ENCODE measurements around the gene ENPP7. TPM values are rescaled to one million over a fixed set of nuclear protein-coding genes. Genes with fewer than 3 reads are reported as not detected.

The ENPP7 gene
- total RNA-seq, 6 donors from 2014 or later, result 0.27 TPM; not detected in 5

DNA sequence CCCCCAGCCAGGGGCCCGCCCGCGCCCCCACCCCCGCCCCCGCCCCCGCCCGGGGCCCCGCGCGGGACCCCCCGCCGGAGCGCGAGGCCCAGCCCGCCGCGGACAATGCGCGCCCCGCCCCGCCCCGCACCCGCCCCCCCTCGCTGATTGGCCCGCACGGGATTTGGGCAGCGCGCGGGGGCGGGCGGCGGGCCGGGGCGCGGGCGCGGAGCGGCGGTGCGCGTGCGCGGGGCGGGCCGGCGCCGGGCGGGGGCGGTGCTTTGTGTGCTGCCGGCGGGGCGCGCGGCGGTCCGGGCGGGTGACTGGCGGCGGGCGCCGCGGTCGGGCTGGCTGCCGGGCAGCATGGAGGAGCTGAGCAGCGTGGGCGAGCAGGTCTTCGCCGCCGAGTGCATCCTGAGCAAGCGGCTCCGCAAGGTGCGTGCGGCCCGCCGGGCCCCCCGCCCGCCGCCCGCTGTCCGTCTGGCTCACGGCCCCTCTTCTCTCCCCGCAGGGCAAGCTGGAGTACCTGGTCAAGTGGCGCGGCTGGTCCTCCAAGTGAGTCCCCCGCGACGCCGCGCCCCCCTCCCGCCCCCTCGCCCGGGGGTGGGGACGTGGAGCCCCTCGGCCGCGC lies 47.3 kb downstream of the ENPP7 start, which contains the start of gene CBX2:
TSS of gene CBX2 (plus strand) at position 255 of the 610 bp plus-strand sequence. CDS start at position 343, 88 bp downstream.
- Histone ChIP-seq H3K27ac (peak within 1 kb of the TSS; percentile 50 to 81 (median 72)), H3K36me3 (no peaks in the 10 kb centered on the region), H3K4me1 (peaks cover 16 to 37% (median 19%) of the 10 kb centered on the region in 4 donors), H3K9me3 (no peaks in the 10 kb centered on the region), H3K4me3 (peak within 1 kb of the TSS; percentile 77 to 90 (median 82)), H3K27me3 (peaks cover 0 to 13% (median 5%) of the 10 kb centered on the region in 4 donors)
- WGBS, 2 donors, result no CpG with 5 or more reads among the region's 96 CpGs
- DNase-seq (peak; percentile 72 to 98), ATAC-seq (ENCODE audit: low FRiP score in 2 of 2) (peak; percentile 70 to 86)
- TF ChIP-seq POLR2AphosphoS5 (IDR thresholded peaks at IDR 0.05), result no peak
- no peak for TF ChIP-seq POLR2A (IDR thresholded peaks at IDR 0.05)
- no peak for TF ChIP-seq CTCF (IDR thresholded peaks at IDR 0.05)
- TF ChIP-seq EP300 (IDR thresholded peaks at IDR 0.05), result no peak

DNA sequence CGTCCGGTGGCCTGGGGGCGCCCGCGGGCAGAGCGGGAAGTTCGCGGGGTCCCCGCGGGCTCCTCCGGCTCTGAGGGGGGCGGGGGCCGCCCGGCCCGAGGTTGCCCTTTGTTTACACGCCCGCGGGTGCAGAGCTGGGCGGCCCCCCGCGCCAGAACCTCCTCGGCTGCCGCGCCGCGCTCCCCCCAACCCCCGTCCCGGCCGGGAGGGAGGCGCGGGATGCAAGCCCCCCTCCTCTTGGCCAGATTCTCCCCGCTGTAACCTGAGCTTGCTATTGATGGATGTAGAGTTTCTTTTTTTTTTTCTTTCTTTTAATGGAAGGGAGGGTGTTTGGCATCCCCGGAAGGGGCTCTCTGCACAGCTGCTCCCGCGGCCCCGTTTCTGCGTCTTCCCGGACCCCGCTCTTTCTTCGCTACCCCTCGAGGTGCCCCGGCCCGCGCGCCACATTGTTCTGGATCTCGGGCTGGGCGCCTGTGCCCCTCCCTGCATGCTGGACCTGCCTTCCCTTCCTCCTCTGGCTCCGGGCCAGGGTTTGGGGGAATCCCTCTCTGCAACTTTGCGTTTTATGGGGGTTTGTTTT lies 47.9 kb downstream of the ENPP7 start:
- 0 to 4% methylated on average over 14 to 21 of the region's 49 CpGs for WGBS, 2 donors
- H3K4me1 ChIP-seq, result peaks cover 16 to 37% (median 19%) of the 10 kb centered on the region in 4 donors
- peak overlapping the region in 1 of 4 donors; percentile 73 for H3K27ac ChIP-seq
- H3K4me3 ChIP-seq, result peak overlapping the region; percentile 77 to 90 (median 82)
- DNase-seq (peak in 1 of 2 donors; percentile 70), ATAC-seq (ENCODE audit: low FRiP score in 2 of 2) (no peak)
- TF ChIP-seq POLR2A (IDR thresholded peaks at IDR 0.05), result no peak
- no peak for TF ChIP-seq CTCF (IDR thresholded peaks at IDR 0.05)
- no peak for TF ChIP-seq POLR2AphosphoS5 (IDR thresholded peaks at IDR 0.05)
- TF ChIP-seq EP300 (IDR thresholded peaks at IDR 0.05), result no peak
- peaks cover 0 to 13% (median 5%) of the 10 kb centered on the region in 4 donors for H3K27me3 ChIP-seq
- H3K36me3 ChIP-seq, result no peaks in the 10 kb centered on the region
- no peaks in the 10 kb centered on the region for H3K9me3 ChIP-seq

DNA sequence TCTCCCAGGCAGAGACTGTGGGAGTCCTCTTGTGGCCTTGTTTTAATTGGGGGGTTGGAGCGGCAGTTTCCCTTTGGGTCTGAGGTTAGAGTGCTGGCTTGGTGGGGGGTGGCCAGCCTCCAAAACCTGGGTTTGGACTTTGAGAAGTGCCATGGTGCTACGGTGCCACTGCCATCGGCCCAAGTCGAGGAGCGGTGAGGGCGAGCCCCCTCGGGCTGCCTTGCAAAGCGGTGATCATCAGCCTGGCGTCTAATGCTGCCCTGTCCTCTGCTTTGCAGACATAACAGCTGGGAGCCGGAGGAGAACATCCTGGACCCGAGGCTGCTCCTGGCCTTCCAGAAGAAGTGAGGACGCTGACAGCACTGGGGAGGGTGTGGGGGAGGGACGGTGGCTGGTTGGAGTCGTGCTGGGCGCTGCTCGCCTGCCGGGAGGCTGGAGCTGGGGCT lies 48.4 kb downstream of the ENPP7 start:
- Histone ChIP-seq H3K4me1 (peaks cover 16 to 37% (median 19%) of the 10 kb centered on the region in 4 donors), H3K4me3 (peak overlapping the region in 3 of 4 donors; percentile 77 to 90 (median 84)), H3K27me3 (peaks cover 0 to 13% (median 5%) of the 10 kb centered on the region in 4 donors), H3K9me3 (no peaks in the 10 kb centered on the region), H3K36me3 (peaks cover 0 to under 1% (median 0%) of the 10 kb centered on the region in 4 donors), H3K27ac (peak overlapping the region in 1 of 4 donors; percentile 73)
- WGBS, 2 donors, result 41 to 48% methylated on average over 4 to 17 of the region's 17 CpGs
- no peak for ATAC-seq (ENCODE audit: low FRiP score in 2 of 2)
- TF ChIP-seq POLR2A (IDR thresholded peaks at IDR 0.05) (no peak), EP300 (IDR thresholded peaks at IDR 0.05) (no peak), POLR2AphosphoS5 (IDR thresholded peaks at IDR 0.05) (no peak), CTCF (IDR thresholded peaks at IDR 0.05) (no peak)
- DNase-seq, result peak in 1 of 2 donors; percentile 66

GRCh38 chr17:79779661-79780365 lies 49.1 kb downstream of the ENPP7 start:
- no peaks in the 10 kb centered on the region for H3K9me3 ChIP-seq
- H3K36me3 ChIP-seq, result peaks cover 0 to 5% (median 1%) of the 10 kb centered on the region in 4 donors
- no peak overlapping the region for H3K27ac ChIP-seq
- WGBS, 2 donors, result 80 to 85% methylated on average over 10 of the region's 10 CpGs
- peaks cover 16 to 37% (median 19%) of the 10 kb centered on the region in 4 donors for H3K4me1 ChIP-seq
- ATAC-seq (ENCODE audit: low FRiP score in 2 of 2) (no peak), DNase-seq (no peak)
- H3K4me3 ChIP-seq, result no peak overlapping the region
- peaks cover 0 to 13% (median 5%) of the 10 kb centered on the region in 4 donors for H3K27me3 ChIP-seq
- TF ChIP-seq CTCF (IDR thresholded peaks at IDR 0.05), result no peak
- no peak for TF ChIP-seq POLR2A (IDR thresholded peaks at IDR 0.05)
- no peak for TF ChIP-seq POLR2AphosphoS5 (IDR thresholded peaks at IDR 0.05)
- no peak for TF ChIP-seq EP300 (IDR thresholded peaks at IDR 0.05)
